ENCODE measurements around the gene PCDHAC1. TPM values are rescaled to one million over a fixed set of nuclear protein-coding genes. Genes with fewer than 3 reads are reported as not detected.

Gene PCDHAC1
- total and polyA plus RNA-seq, 9 of the 15 experiments (the other 6 are each of a cell fraction or from before 2014, with no cell fraction given), result not detected

DNA sequence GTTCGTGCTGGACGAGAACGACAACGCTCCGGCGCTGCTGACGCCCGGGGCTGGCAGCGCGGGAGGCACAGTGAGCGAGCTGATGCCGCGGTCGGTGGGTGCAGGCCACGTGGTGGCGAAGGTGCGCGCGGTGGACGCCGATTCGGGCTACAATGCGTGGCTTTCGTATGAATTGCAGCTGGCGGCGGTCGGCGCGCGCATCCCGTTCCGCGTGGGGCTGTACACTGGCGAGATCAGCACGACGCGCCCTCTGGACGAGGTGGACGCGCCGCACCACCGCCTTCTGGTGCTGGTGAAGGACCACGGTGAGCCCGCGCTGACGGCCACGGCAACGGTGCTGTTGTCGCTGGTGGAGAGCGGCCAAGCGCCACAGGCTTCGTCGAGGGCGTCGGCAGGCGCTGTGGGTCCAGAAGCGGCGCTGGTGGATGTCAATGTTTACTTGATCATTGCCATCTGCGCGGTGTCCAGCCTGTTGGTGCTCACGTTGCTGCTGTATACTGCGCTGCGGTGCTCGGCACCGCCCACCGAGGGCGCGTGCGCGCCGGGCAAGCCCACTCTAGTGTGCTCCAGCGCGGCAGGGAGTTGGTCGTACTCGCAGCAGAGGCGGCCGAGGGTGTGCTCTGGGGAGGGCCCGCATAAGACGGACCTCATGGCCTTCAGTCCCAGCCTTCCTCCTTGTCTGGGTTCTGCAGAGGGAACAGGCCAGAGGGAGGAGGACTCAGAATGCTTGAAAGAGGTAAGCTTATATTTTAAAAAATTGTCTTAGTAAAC, 42.0 kb upstream of the PCDHAC1 start:
- no peak for TF ChIP-seq NFIX (CRISPR knock-in tag; IDR thresholded peaks at IDR 0.05; ENCODE audit: low read depth)
- no peak for TF ChIP-seq ARID1B (IDR thresholded peaks at IDR 0.05)
- no peak for TF ChIP-seq ZBTB8A (IDR thresholded peaks at IDR 0.05; ENCODE audit: partially characterized antibody)
- TF ChIP-seq ETS2 (tag; IDR thresholded peaks at IDR 0.05; ENCODE audit: borderline replicate concordance, poor library complexity, severe bottlenecking), result no peak
- TF ChIP-seq HMGN3 (IDR thresholded peaks at IDR 0.05; ENCODE audit: borderline replicate concordance, extremely low read depth, insufficient read length, low read depth, low read length), result no peak
- no peak for TF ChIP-seq EP300 (IDR thresholded peaks at IDR 0.05; ENCODE audit: low read length)
- no peak for TF ChIP-seq ZKSCAN3 (CRISPR knock-in tag; IDR thresholded peaks at IDR 0.05)
- no peak for TF ChIP-seq EGR1 (conservative IDR thresholded peaks at IDR 0.05)
- no peak for TF ChIP-seq HMG20B (CRISPR knock-in tag; IDR thresholded peaks at IDR 0.05)
- no peak overlapping the region for H3K9ac ChIP-seq (ENCODE audit: insufficient read depth in 1 of 2, low read depth in 2 of 2, low read length in 2 of 2)
- intact Hi-C loops (cut with micrococcal nuclease) (no loop called here), in situ Hi-C loops (cut with MboI) (no loop called here)
- no peak for FAIRE-seq
- H3K9me1 ChIP-seq (ENCODE audit: control insufficient read depth, insufficient read depth, low read length), result no peaks in the 10 kb centered on the region
- 27% methylated on average over 66 of the region's 79 CpGs for WGBS (ENCODE audit: insufficient coverage, low coverage, missing lambda C conversion rate)
- H3K36me3 ChIP-seq (ENCODE audit: control insufficient read depth, insufficient read depth, low read length), result no peaks in the 10 kb centered on the region
- no peak overlapping the region for H2AFZ ChIP-seq (ENCODE audit: low read depth, low read length)
- DNase-seq (ENCODE audit: extremely low read depth in 1 of 4, low spot score in 3 of 4), result no peak
- no peak overlapping the region for H3K27ac ChIP-seq (ENCODE audit: extremely low read depth, low read depth, low read length)
- no peaks in the 10 kb centered on the region for H4K20me1 ChIP-seq (replicated peaks; ENCODE audit: control insufficient read depth, insufficient read depth, low read length)
- POLR2A ChIA-PET, result no interaction called here
- CTCF ChIA-PET (ENCODE audit: low intra/inter-chr PET ratio), result no interaction called here
- H3K79me2 ChIP-seq (ENCODE audit: control insufficient read depth, insufficient read depth, low read length), result no peaks in the 10 kb centered on the region
- no TSS peak for BruUV-seq (replicated peaks)
- ATAC-seq, result no peak
- no peaks in the 10 kb centered on the region for H3K27me3 ChIP-seq (ENCODE audit: control insufficient read depth in 2 of 2, insufficient read depth in 2 of 2, low read length in 2 of 2)
- no peaks in the 10 kb centered on the region; a peak in 1 of 5 replicates for H3K4me1 ChIP-seq (replicated peaks in 1 of 2; ENCODE audit: control insufficient read depth in 2 of 2, insufficient read depth in 2 of 2, low read length in 2 of 2)
- 0 out of 2 replicates have a peak, but pooled peaks cover 2% of the 10 kb centered on the region for H3K9me3 ChIP-seq (replicated peaks; ENCODE audit: control insufficient read depth, insufficient read depth, low read depth, low read length)
- H3K4me3 ChIP-seq, result no peak overlapping the region
- no peak overlapping the region for H3K4me2 ChIP-seq (ENCODE audit: insufficient read depth, low read length)
